Stimulated activated naive CD8-positive, alpha-beta T cell treated with anti-CD3 and anti-CD28 coated beads, Interleukin-15, Interleukin-2, amounts not matched to agents 100 ng/mL and 50 ng/mL, for 24 hours (primary cell): ENCODE measurements around the gene C19orf38.
"Not testable (repeated sequence)": the region's sequence is repeated elsewhere in the genome, so short reads cannot be mapped to it uniquely, and the experiment has no call there.

Experiments
- H3K27ac Mint-ChIP-seq: one replicate; pipeline ENCODE4 v1.8.0; 2021; ENCODE audit warnings: mild to moderate bottlenecking, mixed read lengths
- H3K27me3 Mint-ChIP-seq: one replicate; pipeline ENCODE4 v1.8.0; 2021; ENCODE audit warnings: mixed read lengths
- H3K36me3 Mint-ChIP-seq: one replicate; pipeline ENCODE4 v1.8.0; 2021; ENCODE audit warnings: low read depth, mixed read lengths
- H3K4me1 Mint-ChIP-seq: one replicate; pipeline ENCODE4 v1.8.0; 2021; ENCODE audit warnings: low read depth, mixed read lengths
- H3K4me3 Mint-ChIP-seq: one replicate; pipeline ENCODE4 v1.8.0; 2021; ENCODE audit warnings: mild to moderate bottlenecking, mixed read lengths
- H3K9me3 Mint-ChIP-seq: one replicate; pipeline ENCODE4 v1.8.0; 2021; ENCODE audit warnings: mixed read lengths

Gene C19orf38

GRCh38 chr19:10871711-10872545 is 23.7 kb downstream of the C19orf38 start:
- no peaks in the 10 kb centered on the region for H3K9me3 Mint-ChIP-seq
- H3K27me3 Mint-ChIP-seq, result no peaks in the 10 kb centered on the region
- H3K27ac Mint-ChIP-seq, result peak overlapping the region; percentile 85
- H3K4me3 Mint-ChIP-seq, result peak overlapping the region; percentile 80
- H3K36me3 Mint-ChIP-seq, result no peaks in the 10 kb centered on the region
- peaks cover 42% of the 10 kb centered on the region for H3K4me1 Mint-ChIP-seq

GRCh38 chr19:10872546-10873107 is 24.4 kb downstream of the C19orf38 start:
- Mint-ChIP-seq H3K27ac (peak overlapping the region; percentile 85), H3K4me1 (peaks cover 46% of the 10 kb centered on the region), H3K4me3 (peak overlapping the region; percentile 80), H3K27me3 (no peaks in the 10 kb centered on the region), H3K9me3 (no peaks in the 10 kb centered on the region), H3K36me3 (no peaks in the 10 kb centered on the region)

DNA sequence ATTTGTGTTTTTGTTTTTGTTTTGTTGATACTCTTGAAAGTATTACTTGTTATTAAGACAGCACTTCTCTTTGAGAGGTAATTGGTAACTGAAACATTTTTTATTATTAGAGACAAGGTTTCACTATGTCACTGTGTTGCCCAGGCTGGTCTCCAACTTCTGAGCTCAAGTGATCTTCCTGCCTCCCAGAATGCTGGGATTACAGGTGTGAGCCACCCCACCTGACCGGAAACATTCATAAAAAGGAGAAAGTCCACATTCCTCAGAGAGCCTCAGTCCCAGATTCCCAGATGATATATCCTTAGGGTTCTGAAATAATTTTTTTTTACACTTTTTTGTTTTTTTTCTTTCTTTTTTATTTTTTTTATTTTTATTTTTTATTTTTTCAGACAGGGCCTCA is 25.8 kb downstream of the C19orf38 start:
- Mint-ChIP-seq H3K4me3 (peak overlapping the region; percentile 47), H3K4me1 (peaks cover 53% of the 10 kb centered on the region), H3K36me3 (peaks cover 1% of the 10 kb centered on the region), H3K9me3 (no peaks in the 10 kb centered on the region), H3K27ac (no peak overlapping the region), H3K27me3 (no peaks in the 10 kb centered on the region)

DNA sequence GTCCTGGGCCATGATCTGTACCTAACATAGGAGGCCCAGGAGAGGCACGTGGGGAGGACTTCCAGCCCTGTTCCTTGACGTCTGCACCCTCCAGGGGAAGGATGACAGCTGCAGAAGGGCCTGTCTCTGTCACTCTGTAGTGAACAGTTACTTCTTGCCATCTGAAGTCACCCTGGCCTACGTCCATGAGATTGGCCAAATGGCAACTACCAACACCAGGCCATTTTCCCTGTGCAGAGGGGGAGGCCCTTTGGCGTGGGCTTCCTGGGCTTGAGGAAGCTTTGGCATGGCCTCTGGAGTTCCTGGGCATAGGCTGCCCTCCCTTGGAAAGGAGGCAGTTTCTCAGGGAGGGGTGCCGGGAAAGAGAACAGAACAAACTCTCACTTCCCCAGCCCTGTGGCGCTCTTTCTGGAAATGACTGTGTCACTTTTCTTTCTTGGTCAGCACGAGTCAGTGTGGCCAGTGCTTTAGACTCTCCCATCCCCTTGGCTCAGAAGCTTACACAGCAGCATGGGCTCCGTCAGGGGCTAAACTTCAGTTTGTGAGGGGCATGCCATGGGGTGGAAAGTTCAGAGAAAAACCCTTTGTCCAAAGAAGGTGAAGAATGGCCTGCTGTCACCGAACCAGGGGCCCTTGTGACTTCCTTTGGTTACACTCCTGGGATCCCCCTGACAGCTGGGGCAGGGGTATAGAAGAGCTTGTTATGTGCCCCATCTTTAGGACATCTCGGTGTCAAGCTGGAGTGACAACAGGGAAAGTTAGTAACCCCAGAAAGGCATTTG is 28.4 kb downstream of the C19orf38 start:
- Mint-ChIP-seq H3K36me3 (peaks cover 5% of the 10 kb centered on the region), H3K27me3 (no peaks in the 10 kb centered on the region), H3K9me3 (no peaks in the 10 kb centered on the region), H3K27ac (peak overlapping the region; percentile 56), H3K4me3 (no peak overlapping the region), H3K4me1 (peaks cover 54% of the 10 kb centered on the region)

DNA sequence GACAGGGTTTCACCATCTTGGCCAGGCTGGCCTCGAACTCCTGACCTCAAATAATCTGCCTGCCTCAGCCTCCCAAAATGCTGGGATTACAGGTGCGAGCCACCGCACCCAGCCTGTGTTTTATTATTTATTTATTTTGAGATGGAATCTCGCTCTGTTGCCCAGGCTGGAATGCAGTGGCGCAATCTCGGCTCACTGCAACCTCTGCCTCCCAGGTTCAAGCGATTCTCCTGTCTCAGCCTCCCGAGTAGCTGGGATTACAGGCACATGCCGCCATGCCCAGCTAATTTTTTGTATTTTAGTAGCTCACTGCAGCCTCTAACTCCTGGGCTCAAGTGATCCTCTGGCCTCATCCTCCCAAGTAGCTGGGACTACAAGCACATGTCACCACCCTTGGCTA is 29.4 kb downstream of the C19orf38 start:
- H3K4me1 Mint-ChIP-seq, result peaks cover 51% of the 10 kb centered on the region
- peak overlapping the region; percentile 6 for H3K4me3 Mint-ChIP-seq
- H3K27ac Mint-ChIP-seq, H3K27me3 Mint-ChIP-seq, H3K36me3 Mint-ChIP-seq, H3K9me3 Mint-ChIP-seq: not testable (repeated sequence)

DNA sequence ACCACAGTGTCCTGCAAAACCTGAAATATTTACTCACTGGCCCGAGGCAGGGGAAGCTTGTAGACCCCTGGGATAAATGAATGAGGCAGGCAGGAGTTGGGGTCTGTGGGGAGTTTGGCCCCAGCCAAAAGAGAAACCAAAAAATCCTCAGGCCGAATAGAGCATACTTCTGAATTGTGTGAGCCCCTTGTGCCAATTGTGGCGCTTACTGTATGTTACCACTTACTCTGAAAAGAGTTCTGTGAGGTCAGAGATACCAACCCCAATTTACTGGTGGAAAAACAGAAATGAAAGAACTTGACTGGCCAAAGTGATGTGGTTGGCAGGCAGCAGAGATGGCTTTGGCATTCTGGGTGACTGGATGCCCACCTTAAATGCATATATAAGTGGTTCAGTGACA is 30.0 kb downstream of the C19orf38 start:
- H3K9me3 Mint-ChIP-seq, result no peaks in the 10 kb centered on the region
- H3K4me1 Mint-ChIP-seq, result peaks cover 44% of the 10 kb centered on the region
- H3K4me3 Mint-ChIP-seq, result peak overlapping the region; percentile 6
- H3K36me3 Mint-ChIP-seq, result peaks cover 5% of the 10 kb centered on the region
- H3K27ac Mint-ChIP-seq, result peak overlapping the region; percentile 79
- H3K27me3 Mint-ChIP-seq, result no peaks in the 10 kb centered on the region

DNA sequence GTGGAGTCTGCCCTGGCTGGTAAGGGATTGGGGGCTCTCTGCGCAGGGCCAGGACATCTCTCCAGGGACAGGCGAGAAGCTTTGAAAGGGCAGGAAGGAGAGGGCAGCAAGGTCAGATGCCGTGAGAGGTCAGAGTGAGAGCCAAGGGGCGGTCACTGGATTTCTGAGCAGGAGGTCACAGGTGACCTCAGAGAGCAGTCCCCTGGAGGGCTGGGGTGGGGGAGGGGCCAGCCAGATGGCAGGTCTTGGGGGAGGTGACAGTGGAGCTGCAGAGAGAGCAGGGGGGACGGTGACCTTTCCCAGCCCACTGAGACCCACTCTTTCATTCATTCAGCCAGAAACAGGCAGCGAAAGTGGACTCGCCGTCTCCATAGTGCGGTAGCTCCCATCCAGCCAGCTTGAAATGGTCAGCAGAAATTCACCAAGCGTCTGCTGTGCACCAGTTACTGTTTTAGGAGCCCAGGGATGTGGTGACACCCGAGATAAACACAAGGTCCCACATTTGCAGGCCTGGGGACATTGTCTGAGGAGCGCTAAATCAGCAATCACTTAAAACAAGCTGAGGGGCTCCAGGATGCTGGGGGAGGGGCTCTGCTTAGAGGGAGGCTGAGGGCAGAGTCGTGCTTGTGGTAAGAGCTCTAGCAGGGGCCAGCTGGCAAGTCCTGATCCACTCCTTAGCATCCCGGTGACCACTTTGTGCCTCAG is 33.3 kb downstream of the C19orf38 start:
- Mint-ChIP-seq H3K27ac (no peak overlapping the region), H3K9me3 (no peaks in the 10 kb centered on the region), H3K27me3 (no peaks in the 10 kb centered on the region), H3K36me3 (peaks cover 5% of the 10 kb centered on the region), H3K4me3 (no peak overlapping the region), H3K4me1 (peaks cover 33% of the 10 kb centered on the region)

DNA sequence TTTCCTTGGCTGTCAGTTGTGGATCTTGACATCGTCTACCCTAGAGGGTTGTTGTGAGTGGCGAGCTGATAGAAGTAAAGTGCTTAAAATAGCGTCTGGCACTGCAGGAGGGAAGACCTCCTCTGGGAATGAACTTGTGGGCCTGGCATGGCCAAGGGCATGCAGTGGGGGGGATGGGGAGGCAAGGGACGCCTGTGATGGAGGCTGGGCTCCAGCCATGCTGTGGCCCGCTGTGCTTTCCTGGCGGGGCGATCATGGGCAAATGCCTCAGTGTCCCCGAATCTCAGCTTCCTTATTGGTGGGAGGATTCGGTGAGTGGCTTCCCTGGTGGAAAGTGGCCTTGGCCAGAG is 33.9 kb downstream of the C19orf38 start:
- H3K9me3 Mint-ChIP-seq, result no peaks in the 10 kb centered on the region
- H3K4me3 Mint-ChIP-seq, result no peak overlapping the region
- H3K27me3 Mint-ChIP-seq, result no peaks in the 10 kb centered on the region
- peaks cover 5% of the 10 kb centered on the region for H3K36me3 Mint-ChIP-seq
- H3K4me1 Mint-ChIP-seq, result peaks cover 30% of the 10 kb centered on the region
- H3K27ac Mint-ChIP-seq, result no peak overlapping the region

DNA sequence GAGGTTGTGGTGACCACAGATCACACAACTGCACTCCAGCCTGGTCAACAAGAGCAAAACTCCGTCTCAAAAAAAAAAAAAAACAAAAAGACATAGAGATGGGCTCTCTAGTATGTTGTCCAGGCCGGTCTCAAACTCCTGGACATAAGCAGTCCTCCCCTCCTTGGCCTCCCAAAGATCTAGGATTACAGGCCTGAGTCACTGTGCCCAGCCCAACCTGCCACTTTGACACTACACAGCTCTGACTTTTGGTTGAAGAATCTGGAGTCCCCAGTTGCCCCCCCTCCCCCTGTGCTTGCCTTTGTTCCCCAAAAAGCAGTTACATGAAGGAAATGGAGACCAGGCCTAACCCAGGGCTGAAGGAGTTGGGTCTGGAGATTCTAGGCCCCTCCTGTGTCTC is 36.1 kb downstream of the C19orf38 start:
- H3K9me3 Mint-ChIP-seq, result no peaks in the 10 kb centered on the region
- no peak overlapping the region for H3K27ac Mint-ChIP-seq
- H3K36me3 Mint-ChIP-seq, result peaks cover 2% of the 10 kb centered on the region
- peaks cover 13% of the 10 kb centered on the region for H3K4me1 Mint-ChIP-seq
- no peak overlapping the region for H3K4me3 Mint-ChIP-seq
- H3K27me3 Mint-ChIP-seq, result no peaks in the 10 kb centered on the region

DNA sequence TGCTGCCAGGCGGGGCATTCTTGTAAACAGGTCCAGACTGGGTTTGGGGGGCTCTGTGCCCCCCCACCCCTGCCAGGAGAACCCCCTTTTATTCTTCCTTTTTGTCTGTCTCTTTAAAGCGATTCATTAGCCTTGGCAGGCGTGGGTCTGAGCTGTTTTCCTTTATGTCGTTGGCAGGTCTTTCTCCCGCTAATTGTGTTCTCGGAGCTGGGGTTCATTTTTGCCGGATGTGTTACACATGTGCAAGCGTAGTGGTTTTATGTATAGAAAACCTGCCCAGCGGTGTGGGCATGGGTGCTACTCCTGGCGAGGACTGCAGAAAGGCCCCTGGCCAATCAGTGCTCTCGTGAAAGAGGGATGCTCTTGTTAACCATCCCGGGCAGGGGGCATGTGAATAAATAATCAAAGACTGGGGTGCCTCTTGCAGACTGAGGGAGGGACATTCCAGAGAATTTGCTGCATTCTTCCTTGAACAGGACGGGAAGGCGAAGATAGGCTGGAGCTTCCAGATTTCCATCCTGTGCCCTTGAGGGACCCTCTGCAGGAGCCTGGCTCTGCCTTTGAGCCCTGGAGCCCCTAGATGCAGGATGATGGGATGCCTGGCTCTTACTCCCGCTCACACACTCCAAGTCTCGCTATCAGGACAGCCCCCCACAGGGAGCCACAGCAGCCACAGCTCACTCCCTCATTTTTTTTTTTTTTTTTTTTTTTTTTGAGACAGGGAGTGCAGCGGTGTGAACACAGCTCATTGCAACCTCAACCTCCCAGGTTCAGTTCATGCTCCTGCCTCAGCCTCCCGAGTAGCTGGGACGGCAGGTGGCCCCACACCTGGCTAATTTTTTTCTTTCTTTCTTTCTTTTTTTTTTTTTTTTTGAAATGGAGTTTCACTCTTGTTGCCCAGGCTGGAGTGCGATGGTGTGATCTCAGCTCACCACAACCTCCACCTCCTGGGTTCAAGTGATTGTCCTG is 37.3 kb downstream of the C19orf38 start:
- H3K36me3 Mint-ChIP-seq, result no peaks in the 10 kb centered on the region
- no peak overlapping the region for H3K4me3 Mint-ChIP-seq
- H3K27ac Mint-ChIP-seq, result no peak overlapping the region
- no peaks in the 10 kb centered on the region for H3K27me3 Mint-ChIP-seq
- H3K9me3 Mint-ChIP-seq, result no peaks in the 10 kb centered on the region
- peaks cover 4% of the 10 kb centered on the region for H3K4me1 Mint-ChIP-seq

DNA sequence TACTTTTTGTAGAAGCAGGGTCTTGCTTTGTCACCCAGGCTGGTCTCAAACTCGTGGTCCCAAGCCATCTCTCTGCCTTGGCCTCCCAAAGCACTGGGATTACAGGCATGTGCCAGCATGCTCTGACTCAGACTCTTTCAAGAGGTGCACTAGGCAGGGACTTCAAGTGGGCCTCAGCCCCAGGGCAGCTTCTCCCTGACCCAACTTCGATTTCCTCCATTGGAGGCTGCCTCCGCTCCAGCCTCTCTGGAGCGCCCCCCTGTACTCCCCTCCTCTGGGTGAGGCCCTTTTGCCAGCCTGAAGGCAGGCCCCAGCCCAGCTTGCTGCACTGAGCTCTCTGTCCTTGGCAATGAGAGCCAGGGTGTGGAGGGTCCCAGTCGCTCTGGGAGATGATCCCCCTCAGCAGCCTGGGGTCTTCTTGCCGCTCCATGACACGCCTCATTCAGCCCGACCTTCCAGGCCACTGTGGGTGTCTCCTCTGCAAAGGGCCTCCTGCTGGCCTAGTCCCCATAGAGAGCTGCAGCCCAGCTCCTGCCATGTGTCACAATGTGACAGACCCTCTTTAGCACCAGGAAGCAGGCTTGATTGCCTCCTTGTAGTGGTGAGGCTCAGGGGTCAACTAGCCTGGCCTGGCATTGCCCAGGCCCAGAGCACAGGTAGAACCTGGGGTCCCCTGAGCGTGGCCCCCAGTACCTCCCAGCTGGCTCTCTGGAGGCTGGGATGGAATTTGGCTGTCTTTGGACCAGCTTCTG is 39.6 kb downstream of the C19orf38 start:
- Mint-ChIP-seq H3K36me3 (no peaks in the 10 kb centered on the region), H3K27me3 (no peaks in the 10 kb centered on the region)

GRCh38 chr19:10888421-10888866 is 40.2 kb downstream of the C19orf38 start:
- Mint-ChIP-seq H3K27ac (no peak overlapping the region), H3K27me3 (no peaks in the 10 kb centered on the region), H3K9me3 (no peaks in the 10 kb centered on the region), H3K4me1 (peaks cover 4% of the 10 kb centered on the region), H3K4me3 (no peak overlapping the region), H3K36me3 (no peaks in the 10 kb centered on the region)

More for the DNA sequence above, 39.6 kb downstream of the C19orf38 start:
- H3K4me3 Mint-ChIP-seq, result no peak overlapping the region
- H3K27ac Mint-ChIP-seq, result no peak overlapping the region
- peaks cover 4% of the 10 kb centered on the region for H3K4me1 Mint-ChIP-seq
- no peaks in the 10 kb centered on the region for H3K9me3 Mint-ChIP-seq

- no peaks in the 10 kb centered on the region for H3K27me3 Mint-ChIP-seq
- H3K27ac Mint-ChIP-seq, result no peak overlapping the region
- H3K4me1 Mint-ChIP-seq, result peaks cover 4% of the 10 kb centered on the region
- no peaks in the 10 kb centered on the region for H3K9me3 Mint-ChIP-seq
- no peak overlapping the region for H3K4me3 Mint-ChIP-seq
- no peaks in the 10 kb centered on the region for H3K36me3 Mint-ChIP-seq
These were observed 41.7 kb downstream of the C19orf38 start for GRCh38 chr19:10889880-10890279.
